ENCODE measurements around the gene AKNA. TPM values are rescaled to one million over a fixed set of nuclear protein-coding genes. Genes with fewer than 3 reads are reported as not detected.

The AKNA gene
- total and polyA plus RNA-seq, 2 experiments from 2014 or later, result 6.6 to 13.8 TPM

- no peaks in the 10 kb centered on the region for H4K20me1 ChIP-seq (ENCODE audit: insufficient read depth, poor library complexity, severe bottlenecking)
- 92% methylated on average over 8 of the region's 9 CpGs for whole genome bisulfite sequencing (ENCODE audit: low lambda C conversion rate, missing lambda C conversion rate)
- H3K9me2 ChIP-seq (replicated peaks; ENCODE audit: insufficient read depth), result no peaks in the 10 kb centered on the region
- H3K36me3 ChIP-seq (replicated peaks; ENCODE audit: insufficient read depth, low read depth), result no peaks in the 10 kb centered on the region
- no peak for DNase-seq (ENCODE audit: low spot score)
- no peaks in the 10 kb centered on the region for H3K27me3 ChIP-seq
- no peak for TF ChIP-seq EZH2phosphoT487 (IDR thresholded peaks at IDR 0.05; ENCODE audit: low read depth, severe bottlenecking, unreplicated experiment)
- TF ChIP-seq EZH2 (IDR thresholded peaks at IDR 0.05; ENCODE audit: borderline replicate concordance), result no peak
- no peak for TF ChIP-seq CTCF (IDR thresholded peaks at IDR 0.05; ENCODE audit: poor library complexity)
- H3K9me3 ChIP-seq (ENCODE audit: low read depth), result no peaks in the 10 kb centered on the region
- H3K27ac ChIP-seq, result no peak overlapping the region
- H3K4me1 ChIP-seq (ENCODE audit: insufficient read depth), result peaks cover 28% of the 10 kb centered on the region
- H3K4me3 ChIP-seq, result no peak overlapping the region
- no peak overlapping the region for H3K4me2 ChIP-seq
- no peak overlapping the region for H2AFZ ChIP-seq
- H3K79me2 ChIP-seq, result no peaks in the 10 kb centered on the region
These were observed 18.3 kb downstream of the AKNA start for GRCh38 chr9:114369216-114370130.

- H3K27ac ChIP-seq, result peak overlapping the region; percentile 83
- TF ChIP-seq CTCF (IDR thresholded peaks at IDR 0.05; ENCODE audit: poor library complexity), result no peak
- TF ChIP-seq EZH2 (IDR thresholded peaks at IDR 0.05; ENCODE audit: borderline replicate concordance), result no peak
- no peak for TF ChIP-seq EZH2phosphoT487 (IDR thresholded peaks at IDR 0.05; ENCODE audit: low read depth, severe bottlenecking, unreplicated experiment)
- WGBS (ENCODE audit: low lambda C conversion rate, missing lambda C conversion rate), result 90% methylated on average over 14 of the region's 14 CpGs
These were observed 19.8 kb downstream of the AKNA start for GRCh38 chr9:114367772-114368569.

GRCh38 chr9:114367366-114367765 is 20.4 kb downstream of the AKNA start:
- no peaks in the 10 kb centered on the region for H3K9me2 ChIP-seq (replicated peaks; ENCODE audit: insufficient read depth)
- H3K27me3 ChIP-seq, result no peaks in the 10 kb centered on the region
- peaks cover 3% of the 10 kb centered on the region for H3K36me3 ChIP-seq (replicated peaks; ENCODE audit: insufficient read depth, low read depth)
- no peak for DNase-seq (ENCODE audit: low spot score)
- H4K20me1 ChIP-seq (ENCODE audit: insufficient read depth, poor library complexity, severe bottlenecking), result no peaks in the 10 kb centered on the region
- no peak overlapping the region for H3K4me3 ChIP-seq
- peaks cover 37% of the 10 kb centered on the region for H3K4me1 ChIP-seq (ENCODE audit: insufficient read depth)
- no peaks in the 10 kb centered on the region for H3K9me3 ChIP-seq (ENCODE audit: low read depth)
- no peak overlapping the region for H3K4me2 ChIP-seq
- WGBS (ENCODE audit: low lambda C conversion rate, missing lambda C conversion rate), result 94% methylated on average over 6 of the region's 6 CpGs
- peak overlapping the region; percentile 83 for H3K27ac ChIP-seq
- no peaks in the 10 kb centered on the region for H3K79me2 ChIP-seq
- TF ChIP-seq CTCF (IDR thresholded peaks at IDR 0.05; ENCODE audit: poor library complexity), result no peak
- TF ChIP-seq EZH2 (IDR thresholded peaks at IDR 0.05; ENCODE audit: borderline replicate concordance), result no peak
- TF ChIP-seq EZH2phosphoT487 (IDR thresholded peaks at IDR 0.05; ENCODE audit: low read depth, severe bottlenecking, unreplicated experiment), result no peak
- no peak overlapping the region for H2AFZ ChIP-seq

More at GRCh38 chr9:114367772-114368569, 19.8 kb downstream of the AKNA start:
- no peak for DNase-seq (ENCODE audit: low spot score)
- Histone ChIP-seq H2AFZ (no peak overlapping the region), H3K79me2 (no peaks in the 10 kb centered on the region), H3K4me1 (ENCODE audit: insufficient read depth) (peaks cover 37% of the 10 kb centered on the region), H3K9me3 (ENCODE audit: low read depth) (no peaks in the 10 kb centered on the region), H3K27me3 (no peaks in the 10 kb centered on the region), H3K36me3 (replicated peaks; ENCODE audit: insufficient read depth, low read depth) (no peaks in the 10 kb centered on the region), H3K4me2 (no peak overlapping the region), H3K4me3 (no peak overlapping the region), H3K9me2 (replicated peaks; ENCODE audit: insufficient read depth) (no peaks in the 10 kb centered on the region), H4K20me1 (ENCODE audit: insufficient read depth, poor library complexity, severe bottlenecking) (no peaks in the 10 kb centered on the region)

Measured in hepatocyte (in vitro differentiated cells).